Activated B cell treated with CpG ODN at 0.5 μM for 24 hours (primary cell): ENCODE measurements around the gene TCF7L2. TPM values are rescaled to one million over a fixed set of nuclear protein-coding genes. Genes with fewer than 3 reads are reported as not detected.

ENCODE experiments used
- ATAC-seq: fragments of 200-7000 bp; cut with Tn5 transposase; one replicate; pipeline ENCODE4 v1.10.0; 2021; ENCODE audit warnings: low read depth, mild to moderate bottlenecking, moderate library complexity
- CTCF ChIA-PET: fragments of 350-600 bp; sonication (Branson Sonifier 250); formaldehyde crosslinking; loops from one replicate; lab custom pipeline; 2021; ENCODE audit warnings: antibody characterized with exemption; lab: Charles Lee
- POLR2A ChIA-PET: fragments of 350-600 bp; sonication (Branson Sonifier 250); formaldehyde crosslinking; loops from one replicate; lab custom pipeline; 2021; ENCODE audit warnings: antibody characterized with exemption; lab: Charles Lee
- DNase-seq: peaks from one replicate; pipeline ENCODE4 v3.0.0; 2022
- H3K27ac Mint-ChIP-seq: one replicate; pipeline ENCODE4 v1.8.0; 2020; ENCODE audit warnings: mixed read lengths
- H3K27me3 Mint-ChIP-seq: one replicate; pipeline ENCODE4 v1.8.0; 2021; ENCODE audit warnings: mixed read lengths
- H3K36me3 Mint-ChIP-seq: one replicate; pipeline ENCODE4 v1.8.0; 2021; ENCODE audit warnings: low read depth, mixed read lengths
- H3K4me1 Mint-ChIP-seq: one replicate; pipeline ENCODE4 v1.8.0; 2021; ENCODE audit warnings: mixed read lengths
- H3K4me3 Mint-ChIP-seq: one replicate; pipeline ENCODE4 v1.8.0; 2020; ENCODE audit warnings: mild to moderate bottlenecking, mixed read lengths
- H3K9me3 Mint-ChIP-seq: one replicate; pipeline ENCODE4 v1.8.0; 2020; ENCODE audit warnings: mixed read lengths
- CTCF ChIP-seq: fragments of 200-600 bp; IDR thresholded peaks from one replicate; pipeline ENCODE4 v1.8.0; 2022; ENCODE audit warnings: antibody characterized with exemption, mild to moderate bottlenecking
- intact Hi-C: fragments of 100-400 bp; cut with micrococcal nuclease; formaldehyde crosslinking; loops from one replicate; pipeline ENCODE4 v1.15.1; 2024
- total RNA-seq: library from RNA; stranded (reverse); gene quantifications from 2 replicates; pipeline ENCODE4 v1.2.3, GENCODE V29; 2022

Gene TCF7L2
- total RNA-seq, 1 donor from 2014 or later = 2.2 TPM

- Mint-ChIP-seq H3K36me3 (no peaks in the 10 kb centered on the region), H3K27ac (no peak overlapping the region), H3K4me1 (no peaks in the 10 kb centered on the region), H3K27me3 (peaks cover 2% of the 10 kb centered on the region), H3K4me3 (no peak overlapping the region), H3K9me3 (no peaks in the 10 kb centered on the region)
- no peak for TF ChIP-seq CTCF
- ChIA-PET POLR2A (no interaction called here), CTCF (no interaction called here)
- DNase-seq (no peak), ATAC-seq (no peak)
- intact Hi-C loops = no loop called here
Observed at GRCh38 chr10:113015201-113015600, 65.2 kb downstream of the TCF7L2 start.

GRCh38 chr10:113017376-113017775 is 67.3 kb downstream of the TCF7L2 start:
- DNase-seq (no peak), ATAC-seq (no peak)
- Mint-ChIP-seq H3K27me3 (no peaks in the 10 kb centered on the region), H3K4me1 (no peaks in the 10 kb centered on the region), H3K27ac (no peak overlapping the region), H3K36me3 (no peaks in the 10 kb centered on the region), H3K4me3 (no peak overlapping the region), H3K9me3 (no peaks in the 10 kb centered on the region)
- POLR2A ChIA-PET = no interaction called here
- CTCF ChIA-PET = no interaction called here
- intact Hi-C loops = no loop called here
- TF ChIP-seq CTCF = no peak

GRCh38 chr10:113018034-113018433 is 68.0 kb downstream of the TCF7L2 start:
- H3K36me3 Mint-ChIP-seq = no peaks in the 10 kb centered on the region
- no peaks in the 10 kb centered on the region for H3K4me1 Mint-ChIP-seq
- no peak for TF ChIP-seq CTCF
- ChIA-PET POLR2A (no interaction called here), CTCF (no interaction called here)
- intact Hi-C loops = no loop called here
- DNase-seq (no peak), ATAC-seq (no peak)
- no peak overlapping the region for H3K4me3 Mint-ChIP-seq
- H3K27me3 Mint-ChIP-seq = no peaks in the 10 kb centered on the region
- no peaks in the 10 kb centered on the region for H3K9me3 Mint-ChIP-seq
- H3K27ac Mint-ChIP-seq = no peak overlapping the region

- Mint-ChIP-seq H3K9me3 (no peaks in the 10 kb centered on the region), H3K27me3 (no peaks in the 10 kb centered on the region), H3K27ac (no peak overlapping the region), H3K36me3 (no peaks in the 10 kb centered on the region), H3K4me1 (no peaks in the 10 kb centered on the region), H3K4me3 (no peak overlapping the region)
- ChIA-PET POLR2A (no interaction called here), CTCF (no interaction called here)
- DNase-seq (no peak), ATAC-seq (no peak)
- intact Hi-C loops = no loop called here
- TF ChIP-seq CTCF = no peak
Observed at GRCh38 chr10:113019096-113019495, 69.0 kb downstream of the TCF7L2 start.

- TF ChIP-seq CTCF = no peak
- H3K36me3 Mint-ChIP-seq = no peaks in the 10 kb centered on the region
- no peak overlapping the region for H3K27ac Mint-ChIP-seq
- intact Hi-C loops = no loop called here
- H3K9me3 Mint-ChIP-seq = no peaks in the 10 kb centered on the region
- no peaks in the 10 kb centered on the region for H3K27me3 Mint-ChIP-seq
- ChIA-PET POLR2A (no interaction called here), CTCF (no interaction called here)
- no peaks in the 10 kb centered on the region for H3K4me1 Mint-ChIP-seq
- DNase-seq (no peak), ATAC-seq (no peak)
- no peak overlapping the region for H3K4me3 Mint-ChIP-seq
Observed at GRCh38 chr10:113019692-113020474, 69.8 kb downstream of the TCF7L2 start.
